NCI-H1694 (cell line): ENCODE results near the gene LCE2D.
"Not testable (repeated sequence)": the region's sequence is repeated elsewhere in the genome, so short reads cannot be mapped to it uniquely, and the experiment has no call there.

ENCODE experiments used
- DNase-seq: peaks from one replicate; lab custom pipeline; 2025; lab: John Stamatoyannopoulos, UW

The LCE2D gene

DNA sequence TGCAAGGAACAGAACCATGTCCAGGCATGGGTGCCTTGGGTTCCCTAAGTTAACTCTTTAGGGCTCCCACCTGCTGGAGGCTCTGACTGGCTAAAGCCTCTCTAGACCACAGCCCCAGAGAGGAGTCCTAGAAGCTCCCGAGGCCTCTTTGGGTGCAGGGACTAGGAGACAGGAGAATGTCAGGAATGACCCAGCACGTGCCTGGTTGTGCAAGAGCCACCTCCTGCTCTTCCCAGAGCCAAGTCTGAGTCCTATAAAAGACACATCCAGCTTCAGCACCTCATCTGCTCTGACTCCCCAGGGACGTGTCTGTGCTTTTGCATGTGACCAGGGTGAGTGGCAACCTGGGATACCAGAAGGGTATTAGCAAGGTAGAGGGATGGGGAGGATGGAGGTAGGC, at the start of gene LCE2D:
Gene LCE2D (plus strand): TSS at position 283 of the 400 bp plus-strand sequence. CDS start 726 bp downstream, outside the sequence.
- DNase-seq, result no peak

- DNase-seq, result no peak
These were observed 49.7 kb upstream of the LCE2D start, which contains the start of gene LCE3B for GRCh38 chr1:152613511-152613910. Gene LCE3B, plus strand, starts transcription at chr1:152613811. Its CDS starts 0 bp downstream, at chr1:152613811.

DNA sequence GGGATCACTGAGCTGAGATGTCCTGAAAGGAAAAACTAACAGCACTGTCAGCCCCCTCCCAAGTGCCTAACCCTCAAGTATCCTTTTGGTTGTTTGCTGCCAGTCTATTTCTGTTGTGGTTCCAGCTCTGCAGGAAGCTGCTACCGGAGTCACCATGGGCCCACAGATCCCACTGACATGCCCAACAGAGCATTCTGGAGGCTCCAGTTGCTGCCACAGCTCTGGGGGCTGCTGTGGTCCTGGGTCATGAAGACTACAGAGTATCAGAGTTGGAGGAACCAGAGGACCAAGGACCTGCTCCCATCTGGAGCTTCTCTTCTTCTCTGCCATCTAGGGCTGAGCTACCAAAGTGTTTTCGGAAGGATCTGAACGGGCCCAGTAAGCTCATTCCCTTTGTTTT, 41.2 kb upstream of the LCE2D start:
- no peak for DNase-seq

GRCh38 chr1:152622803-152623202, 40.4 kb upstream of the LCE2D start, which contains the start of gene LCE3A:
Gene LCE3A, minus strand, starts transcription at chr1:152623103. Its CDS starts 0 bp downstream, at chr1:152623103.
- no peak for DNase-seq

GRCh38 chr1:152623203-152623844, 39.9 kb upstream of the LCE2D start:
- DNase-seq, result no peak

DNA sequence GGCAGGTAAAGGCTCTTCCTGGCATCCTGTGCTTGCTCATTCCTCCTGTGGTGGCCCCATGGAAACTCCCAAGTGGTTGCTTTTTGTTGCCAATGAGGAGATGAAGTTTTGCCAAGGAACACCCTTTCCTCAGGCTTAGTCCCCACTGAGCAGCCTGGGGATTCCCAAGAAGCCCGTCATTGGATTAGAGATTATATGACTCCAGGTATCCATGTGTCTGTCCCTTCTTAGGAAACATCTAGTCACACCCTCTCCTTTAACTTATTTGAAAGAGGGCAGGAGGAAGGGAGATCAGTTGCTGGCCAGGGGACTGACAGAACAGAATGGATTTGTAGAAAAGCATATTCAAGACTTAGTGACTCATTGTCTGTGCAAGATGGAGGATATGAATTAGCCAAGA, 36.4 kb upstream of the LCE2D start:
- no peak for DNase-seq

- no peak for DNase-seq
These were observed 32.6 kb upstream of the LCE2D start for GRCh38 chr1:152630596-152630995.

GRCh38 chr1:152640351-152640750, 22.8 kb upstream of the LCE2D start:
- no peak for DNase-seq

DNA sequence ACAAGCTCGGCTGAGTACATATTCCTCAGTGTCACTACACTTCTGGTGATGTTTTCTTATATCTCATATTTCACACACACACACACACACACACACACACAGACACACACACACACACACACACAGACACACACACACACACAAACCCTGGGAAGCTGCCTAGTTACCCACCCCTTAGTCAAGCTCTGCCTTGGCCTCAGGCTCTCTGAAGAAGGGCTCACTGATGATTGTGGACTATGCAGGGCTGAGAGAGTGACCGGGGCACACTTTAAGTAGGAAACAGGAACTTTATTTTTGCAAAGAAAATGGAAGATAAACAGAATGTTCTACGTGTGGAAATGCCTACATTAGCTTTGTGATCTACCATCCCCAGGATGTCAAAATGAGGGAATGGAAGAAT, 19.2 kb upstream of the LCE2D start:
- DNase-seq, result no peak

GRCh38 chr1:152645146-152645545, 18.0 kb upstream of the LCE2D start:
- DNase-seq, result no peak

GRCh38 chr1:152646656-152647055, 16.5 kb upstream of the LCE2D start:
- no peak for DNase-seq

GRCh38 chr1:152654110-152654509, 9.1 kb upstream of the LCE2D start:
- peak; percentile 71 for DNase-seq

DNA sequence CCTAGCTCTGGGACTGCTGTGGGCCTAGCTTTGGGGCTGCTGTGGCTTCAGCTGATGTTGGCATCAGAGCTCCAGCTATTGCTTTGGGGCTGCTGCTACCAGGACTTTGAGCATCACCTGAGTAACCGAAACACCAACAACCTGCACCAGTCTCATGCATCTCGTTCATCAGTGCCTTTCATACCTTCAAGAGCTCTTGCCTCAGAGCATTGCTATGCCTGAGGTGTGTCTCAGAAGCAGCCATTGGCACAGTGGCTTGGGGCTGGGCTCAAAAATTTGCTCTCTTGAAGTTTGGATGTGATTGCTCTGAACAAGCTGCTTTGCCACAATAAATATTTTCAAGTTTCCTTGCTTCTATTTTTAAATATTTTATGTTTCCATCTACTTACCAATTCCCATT, 6.7 kb upstream of the LCE2D start:
- no peak for DNase-seq

DNA sequence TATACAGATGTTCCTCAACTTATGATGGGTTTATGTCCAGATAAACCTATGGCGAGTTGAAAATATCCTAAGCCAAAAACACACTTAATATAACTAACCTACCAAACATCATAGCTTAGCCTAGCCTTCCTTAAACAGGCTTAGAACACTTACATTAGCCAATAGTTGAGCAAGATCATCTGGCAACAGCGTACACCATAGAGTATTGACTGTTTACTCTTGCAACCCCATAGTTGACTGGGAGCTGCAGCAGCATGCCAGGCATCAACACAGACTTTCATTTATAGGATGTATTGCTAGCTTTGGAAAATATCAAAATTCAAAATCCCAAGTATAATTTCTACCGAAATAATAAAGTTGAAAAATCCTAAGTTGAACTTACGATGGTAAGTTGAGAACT, 5.5 kb upstream of the LCE2D start:
- DNase-seq, result no peak

DNA sequence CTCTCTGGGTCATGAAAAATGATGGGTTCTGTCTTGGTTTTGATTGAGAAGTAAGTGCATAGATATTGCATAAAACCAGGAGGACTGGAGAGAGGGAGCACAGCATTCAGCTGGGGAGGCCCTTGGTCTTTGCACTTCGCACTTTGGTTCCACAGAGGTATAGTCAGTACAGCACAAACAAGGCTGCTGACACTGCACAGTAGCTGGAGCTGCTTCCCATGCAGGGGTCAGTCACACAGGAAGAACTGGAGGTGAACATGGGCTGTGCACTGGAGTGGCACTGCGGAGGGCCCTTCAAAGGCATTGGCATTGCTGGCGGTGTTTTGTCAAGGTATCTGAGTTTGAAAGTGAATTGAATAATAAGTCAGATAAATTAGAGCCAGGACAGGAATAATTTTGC, 4.5 kb upstream of the LCE2D start:
- no peak for DNase-seq

GRCh38 chr1:152666171-152666570, 3.0 kb downstream of the LCE2D start:
- not testable (repeated sequence) for DNase-seq

GRCh38 chr1:152667648-152668047, 4.5 kb downstream of the LCE2D start:
- DNase-seq, result no peak

DNA sequence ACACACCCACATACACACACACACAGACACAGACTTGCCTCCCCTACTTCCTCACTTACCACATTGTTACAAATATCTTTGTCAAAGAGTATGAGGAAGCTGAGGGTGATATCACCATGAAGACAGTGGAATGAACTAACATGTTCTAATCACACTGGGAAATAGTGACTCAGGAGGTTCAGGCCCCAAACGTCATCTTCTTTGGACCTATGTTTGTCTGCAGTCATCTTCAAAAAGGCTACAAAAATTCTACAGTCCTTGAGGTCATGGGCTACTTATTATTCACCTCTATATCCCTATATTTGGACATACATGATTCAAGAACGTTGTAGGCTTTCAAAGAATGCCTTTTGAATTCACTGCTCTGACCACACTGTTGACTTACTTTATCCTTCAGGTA, 9.8 kb downstream of the LCE2D start:
- no peak for DNase-seq

- DNase-seq, result not testable (repeated sequence)
These were observed 11.8 kb downstream of the LCE2D start, which contains the start of gene LCE2C for GRCh38 chr1:152674983-152675382. Gene LCE2C, plus strand, starts transcription at chr1:152675279. Its CDS starts 737 bp downstream, at chr1:152676016.

- no peak for DNase-seq
These were observed 16.3 kb downstream of the LCE2D start for GRCh38 chr1:152679459-152679858.

DNA sequence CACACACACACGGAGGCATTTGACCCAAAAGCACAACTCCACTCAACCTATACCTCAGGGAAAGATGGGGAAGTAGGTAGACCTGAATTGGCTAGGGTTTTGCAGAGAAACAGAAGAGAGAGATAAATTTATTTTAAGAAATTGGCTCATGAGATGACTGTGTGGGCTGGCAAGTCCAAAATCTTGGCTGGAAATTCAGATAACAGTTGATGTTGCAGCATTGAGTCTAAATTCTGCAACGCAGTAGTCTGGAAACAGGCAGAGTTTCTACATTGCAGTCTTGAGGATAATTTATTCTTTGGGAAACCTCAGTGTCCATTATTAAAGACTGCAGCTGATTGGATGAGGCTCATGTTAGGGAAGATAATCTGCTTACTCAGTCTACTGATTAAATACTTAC, 18.4 kb downstream of the LCE2D start:
- DNase-seq, result no peak

- no peak for DNase-seq
These were observed 20.7 kb downstream of the LCE2D start for GRCh38 chr1:152683846-152684245.

DNA sequence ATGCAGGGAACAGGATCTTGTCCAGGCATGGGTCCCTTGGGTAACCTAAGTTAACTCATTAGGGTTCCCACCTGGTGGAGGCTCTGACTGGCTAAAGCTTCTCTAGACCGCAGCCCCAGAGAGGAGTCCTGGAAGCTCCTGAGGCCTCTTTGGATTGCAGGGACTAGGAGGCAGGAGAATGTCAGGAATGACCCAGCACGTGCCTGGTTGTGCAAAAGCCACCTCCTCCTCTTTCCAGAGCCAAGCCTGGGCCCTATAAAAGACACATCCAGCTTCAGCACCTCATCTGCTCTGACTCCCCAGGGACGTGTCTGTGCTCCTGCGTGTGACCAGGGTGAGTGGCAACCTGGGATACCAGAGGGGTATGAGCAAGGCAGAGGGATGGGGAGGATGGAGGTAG, 22.6 kb downstream of the LCE2D start, which contains the start of gene LCE2B:
Gene LCE2B (plus strand): TSS at position 301 of the 400 bp plus-strand sequence. CDS start 721 bp downstream, outside the sequence.
- DNase-seq, result not testable (repeated sequence)
